Measurements from ENCODE around the gene LRP5. TPM values are rescaled to one million over a fixed set of nuclear protein-coding genes. Genes with fewer than 3 reads are reported as not detected.
"Not testable (repeated sequence)": the region's sequence is repeated elsewhere in the genome, so short reads cannot be mapped to it uniquely, and the experiment has no call there.

The LRP5 gene
- total RNA-seq, 1 donor from 2014 or later, result 101 TPM

- ATAC-seq (no peak), DNase-seq (peak; percentile 56)
- Histone ChIP-seq H3K4me3 (no peak overlapping the region), H3K27me3 (no peaks in the 10 kb centered on the region), H3K27ac (no peak overlapping the region), H3K36me3 (no peaks in the 10 kb centered on the region), H3K9me3 (no peaks in the 10 kb centered on the region), H3K4me1 (peaks cover 11% of the 10 kb centered on the region)
- no peak for TF ChIP-seq CTCF (IDR thresholded peaks at IDR 0.05)
- intact Hi-C loops (cut with DNase I), result no loop called here
Observed at GRCh38 chr11:68455485-68455884, 143.1 kb downstream of the LRP5 start.

GRCh38 chr11:68457216-68457897 is 145.0 kb downstream of the LRP5 start:
- DNase-seq (peak; percentile 13), ATAC-seq (no peak)
- no peaks in the 10 kb centered on the region for H3K9me3 ChIP-seq
- intact Hi-C loops (cut with DNase I), result no loop called here
- H3K27ac ChIP-seq, result no peak overlapping the region
- no peak for TF ChIP-seq CTCF (IDR thresholded peaks at IDR 0.05)
- no peaks in the 10 kb centered on the region for H3K27me3 ChIP-seq
- no peak overlapping the region for H3K4me3 ChIP-seq
- peaks cover 17% of the 10 kb centered on the region for H3K4me1 ChIP-seq
- no peaks in the 10 kb centered on the region for H3K36me3 ChIP-seq

GRCh38 chr11:68457898-68458249 is 145.5 kb downstream of the LRP5 start:
- intact Hi-C loops (cut with DNase I), result no loop called here
- Histone ChIP-seq H3K4me3 (no peak overlapping the region), H3K27me3 (no peaks in the 10 kb centered on the region), H3K9me3 (no peaks in the 10 kb centered on the region), H3K27ac (no peak overlapping the region), H3K36me3 (no peaks in the 10 kb centered on the region), H3K4me1 (peaks cover 22% of the 10 kb centered on the region)
- no peak for TF ChIP-seq CTCF (IDR thresholded peaks at IDR 0.05)
- DNase-seq (peak; percentile 52), ATAC-seq (no peak)

- intact Hi-C loops (cut with DNase I); H3K27ac ChIP-seq; H3K36me3 ChIP-seq; H3K9me3 ChIP-seq; H3K4me3 ChIP-seq; H3K27me3 ChIP-seq; ATAC-seq: not testable (repeated sequence)
- peak; percentile 21 for DNase-seq
- H3K4me1 ChIP-seq, result peaks cover 27% of the 10 kb centered on the region
Observed at GRCh38 chr11:68458340-68458739, 145.9 kb downstream of the LRP5 start.

- intact Hi-C loops (cut with DNase I), result no loop called here
- DNase-seq (peak; percentile 97), ATAC-seq (peak; percentile 96)
- no peaks in the 10 kb centered on the region for H3K27me3 ChIP-seq
- H3K9me3 ChIP-seq, result no peaks in the 10 kb centered on the region
- no peaks in the 10 kb centered on the region for H3K36me3 ChIP-seq
- H3K27ac ChIP-seq, result peak overlapping the region; percentile 96
- TF ChIP-seq CTCF (IDR thresholded peaks at IDR 0.05), result no peak
- peaks cover 41% of the 10 kb centered on the region for H3K4me1 ChIP-seq
- H3K4me3 ChIP-seq, result peak overlapping the region; percentile 84
Observed at GRCh38 chr11:68459886-68460740, 147.7 kb downstream of the LRP5 start.
